Ramos (cell line): ENCODE measurements around the gene CTU1.

Experiments used
- in situ Hi-C: fragments of 300-500 bp; cut with MboI; formaldehyde crosslinking; loops from one replicate; pipeline ENCODE4 v1.14.3; 2022; ENCODE audit warnings: low sequenced_read_pairs; ENCODE audit not compliant: unreplicated experiment

CTU1 gene

GRCh38 chr19:51135986-51136762 is 28.0 kb upstream of the CTU1 start:
- in situ Hi-C loops, result no loop called here

DNA sequence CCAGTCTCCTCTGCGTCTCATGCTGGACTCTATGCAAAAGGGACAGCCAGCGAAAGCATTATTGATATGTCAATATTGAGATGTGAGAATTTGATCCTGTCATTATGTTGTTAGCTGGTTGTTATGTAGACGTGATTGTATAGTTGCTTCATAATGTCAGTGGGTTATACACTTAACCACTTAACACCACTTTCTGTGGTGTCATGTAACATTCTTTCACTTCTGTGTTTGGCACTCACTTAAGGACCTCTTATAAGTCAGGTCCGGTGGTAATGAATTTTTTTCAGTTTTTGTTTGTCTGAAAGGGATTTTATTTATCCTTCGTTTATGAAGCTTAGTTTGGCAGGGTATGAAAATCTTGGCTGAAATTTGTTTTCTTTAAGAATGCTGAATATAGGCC is 26.8 kb upstream of the CTU1 start:
- in situ Hi-C loops, result no loop called here

DNA sequence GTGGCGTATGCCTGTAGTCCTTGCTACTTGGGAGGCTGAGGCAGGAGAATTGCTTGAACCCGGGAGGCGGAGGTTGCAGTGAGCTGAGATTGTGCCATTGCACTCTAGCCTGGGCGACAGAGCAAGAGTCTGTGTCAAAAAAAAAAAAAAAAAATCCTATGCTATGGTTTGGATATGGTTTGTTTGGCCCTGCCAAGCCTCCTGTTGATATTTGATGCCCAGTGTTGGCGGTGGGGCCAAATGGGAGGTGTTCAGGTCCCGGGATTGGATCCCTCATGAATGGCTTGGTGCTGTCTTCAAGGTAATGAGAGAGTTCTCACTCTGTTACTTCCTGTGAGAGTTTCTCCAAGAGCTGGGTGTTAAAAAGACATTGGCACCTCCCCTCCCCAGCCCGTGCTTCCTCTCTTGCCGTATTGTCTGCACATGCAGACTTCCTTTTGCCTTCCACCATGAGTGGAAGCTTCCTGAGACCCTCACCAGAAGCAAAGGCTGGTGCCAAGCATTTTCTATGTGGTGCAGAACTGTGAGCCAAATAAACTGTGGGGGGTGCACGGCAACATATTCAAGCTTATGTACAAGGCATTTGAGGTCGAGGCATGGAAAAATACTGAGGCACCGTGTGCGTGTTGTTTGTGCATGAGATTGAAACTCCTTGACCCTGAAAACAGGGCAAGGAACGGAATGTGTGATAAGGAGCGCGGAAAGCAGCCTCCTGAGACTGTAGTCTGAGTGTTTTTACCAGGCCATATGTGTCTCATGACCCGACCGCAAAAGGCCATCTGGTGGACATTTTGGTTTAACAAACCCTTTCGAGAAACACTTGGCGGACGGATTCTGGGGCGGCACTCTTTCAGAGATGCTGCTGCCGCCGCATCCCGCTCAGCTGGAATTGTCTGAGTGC is 23.8 kb upstream of the CTU1 start:
- in situ Hi-C loops, result no loop called here

DNA sequence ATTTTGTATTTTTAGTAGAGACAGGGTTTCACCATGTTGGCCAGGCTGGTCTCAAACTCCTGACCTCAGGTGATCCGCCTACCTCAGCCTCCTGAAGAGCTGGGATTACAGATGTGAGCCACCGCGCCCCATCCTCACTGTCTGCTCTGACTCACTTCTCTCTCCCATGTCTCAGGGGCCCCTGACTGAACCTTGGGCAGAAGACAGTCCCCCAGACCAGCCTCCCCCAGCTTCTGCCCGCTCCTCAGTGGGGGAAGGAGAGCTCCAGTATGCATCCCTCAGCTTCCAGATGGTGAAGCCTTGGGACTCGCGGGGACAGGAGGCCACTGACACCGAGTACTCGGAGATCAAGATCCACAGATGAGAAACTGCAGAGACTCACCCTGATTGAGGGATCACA is 21.5 kb upstream of the CTU1 start:
- in situ Hi-C loops, result no loop called here

GRCh38 chr19:51128227-51128626 is 20.0 kb upstream of the CTU1 start:
- in situ Hi-C loops, result no loop called here

DNA sequence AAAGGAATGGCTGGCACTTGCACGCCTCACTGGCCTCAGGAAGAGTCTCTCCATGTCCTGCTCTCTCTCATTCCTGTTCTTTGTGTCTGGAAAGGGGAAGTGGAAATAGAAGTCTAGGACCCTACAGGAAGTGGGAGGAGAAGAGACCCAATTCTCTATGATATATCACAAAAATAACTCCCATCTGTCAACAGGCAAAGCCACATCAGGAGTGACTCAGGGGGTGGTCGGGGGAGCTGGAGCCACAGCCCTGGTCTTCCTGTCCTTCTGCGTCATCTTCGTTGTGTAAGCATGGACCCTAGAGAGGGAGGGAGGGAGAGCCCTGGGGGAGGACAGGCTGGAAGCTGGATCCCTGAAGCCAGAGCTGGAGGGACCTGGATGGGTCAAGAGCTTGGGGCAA is 19.5 kb upstream of the CTU1 start:
- in situ Hi-C loops, result no loop called here

GRCh38 chr19:51127032-51127431 is 18.8 kb upstream of the CTU1 start:
- in situ Hi-C loops, result no loop called here

- in situ Hi-C loops, result no loop called here
Measured at GRCh38 chr19:51125421-51126075, 17.3 kb upstream of the CTU1 start.

DNA sequence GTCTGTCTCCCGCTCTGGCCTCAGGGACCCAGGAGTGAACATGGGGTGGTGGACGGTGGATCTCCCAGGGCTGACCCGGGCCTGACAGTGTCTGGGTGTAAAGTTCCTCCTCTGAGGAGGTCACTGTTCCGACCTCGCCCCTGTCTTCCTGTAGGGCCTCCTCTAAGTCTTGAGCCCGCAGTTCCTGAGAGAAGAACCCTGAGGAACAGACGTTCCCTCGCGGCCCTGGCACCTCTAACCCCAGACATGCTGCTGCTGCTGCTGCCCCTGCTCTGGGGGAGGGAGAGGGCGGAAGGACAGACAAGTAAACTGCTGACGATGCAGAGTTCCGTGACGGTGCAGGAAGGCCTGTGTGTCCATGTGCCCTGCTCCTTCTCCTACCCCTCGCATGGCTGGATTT is 16.5 kb upstream of the CTU1 start, which contains the start of gene SIGLEC9:
Gene SIGLEC9 (plus strand): TSS at position 178 of the 400 bp plus-strand sequence. CDS start 69 bp downstream, at position 247.
- in situ Hi-C loops, result no loop called here

DNA sequence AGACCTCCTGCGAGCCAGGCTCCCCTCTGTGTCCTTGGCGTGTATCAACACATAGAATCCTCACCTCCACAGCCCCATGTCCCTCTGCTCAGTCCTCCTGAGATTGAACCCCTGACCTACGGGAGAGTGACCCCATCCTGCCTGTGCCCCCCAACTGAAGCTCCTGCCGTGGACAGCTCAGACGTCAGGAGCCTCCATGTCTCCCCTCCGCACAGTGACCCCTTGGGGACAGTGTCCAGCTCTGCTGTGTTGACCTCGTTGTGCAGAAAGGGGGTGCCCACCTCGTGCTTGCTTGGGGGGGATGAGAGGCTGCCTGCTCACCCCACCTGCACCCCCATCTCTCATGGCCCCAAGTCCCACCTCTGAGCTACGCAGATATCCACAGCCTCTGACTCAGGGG is 16.0 kb upstream of the CTU1 start:
- in situ Hi-C loops, result no loop called here

- in situ Hi-C loops, result no loop called here
Measured at GRCh38 chr19:51123802-51124201, 15.6 kb upstream of the CTU1 start.

DNA sequence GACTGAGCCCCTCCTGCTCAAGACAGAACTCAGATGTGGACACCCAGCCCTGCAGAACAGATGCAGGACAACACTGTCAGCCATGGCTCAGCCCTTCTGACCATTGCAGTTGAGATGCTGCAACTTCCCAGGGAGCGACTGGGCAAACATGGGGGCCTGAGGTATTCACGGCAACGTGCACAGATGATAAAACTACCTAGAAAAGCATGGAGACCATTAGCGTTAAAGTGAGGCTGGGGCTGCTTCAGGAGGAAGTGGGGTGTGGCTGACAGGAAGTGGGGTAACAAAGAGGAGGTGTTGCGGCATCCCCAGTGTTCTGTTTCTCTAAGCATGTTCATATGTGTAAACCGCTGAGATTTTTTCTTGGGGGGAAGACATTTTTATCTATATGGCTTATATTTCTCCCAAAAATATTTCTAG is 15.2 kb upstream of the CTU1 start:
- in situ Hi-C loops, result no loop called here

DNA sequence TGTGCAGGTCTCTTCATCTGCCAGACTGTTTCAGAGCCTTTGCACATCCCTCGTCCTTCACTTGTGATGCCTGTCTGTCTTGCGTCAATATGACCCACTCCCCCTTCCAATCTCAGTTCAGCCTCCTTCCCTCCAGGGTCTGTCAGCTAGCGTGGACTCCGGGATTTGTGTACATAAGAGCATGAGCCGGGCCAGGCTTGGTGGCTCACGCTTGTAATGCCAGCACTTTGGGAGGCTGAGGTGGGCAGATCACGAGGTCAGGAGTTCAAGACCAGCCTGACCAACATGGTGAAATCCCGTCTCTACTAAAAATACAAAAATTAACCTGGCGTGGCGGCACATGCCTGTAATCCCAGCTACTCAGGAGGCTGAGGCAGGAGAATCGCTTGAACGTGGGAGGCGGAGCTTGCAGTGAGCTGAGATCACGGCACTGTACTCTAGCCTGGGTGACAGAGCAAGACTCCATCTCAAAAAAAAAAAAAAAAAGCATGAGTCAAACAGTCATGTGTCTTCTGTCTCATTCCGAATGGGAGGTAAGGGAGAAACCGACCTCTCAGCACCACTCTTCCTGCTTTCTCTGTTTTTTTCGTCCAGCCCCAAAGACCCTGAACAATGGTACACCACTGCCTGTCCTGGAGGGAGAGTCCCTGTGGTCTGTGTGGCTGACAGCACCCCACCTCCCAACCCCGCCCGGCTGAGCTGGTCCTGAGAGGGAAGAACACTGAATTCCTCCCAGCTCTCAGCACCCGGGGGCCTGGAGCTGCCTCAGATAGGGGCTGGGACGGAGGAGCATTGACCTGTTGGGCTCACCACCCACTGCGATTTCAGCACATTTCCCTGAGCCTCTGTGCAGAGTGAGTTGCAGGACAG is 14.1 kb upstream of the CTU1 start:
- in situ Hi-C loops, result no loop called here

DNA sequence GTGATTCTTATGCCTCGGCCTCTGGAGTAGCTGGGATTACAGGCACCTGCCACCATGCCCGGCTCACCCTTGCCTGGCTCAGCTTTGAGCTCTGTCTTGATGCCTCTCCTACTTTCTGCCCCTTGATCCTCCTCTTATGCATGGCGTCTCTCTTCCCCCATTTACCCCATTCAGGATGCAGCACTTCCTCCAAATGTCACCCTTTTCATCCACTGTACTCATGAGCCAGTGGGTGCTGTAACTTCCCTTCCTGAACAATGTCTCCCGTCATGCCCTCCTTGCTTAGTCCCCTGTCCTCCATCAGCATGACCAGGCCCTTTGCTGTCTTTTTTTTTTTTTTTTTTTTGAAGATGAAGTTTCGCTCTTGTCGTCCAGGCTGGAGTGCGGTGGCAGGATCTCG is 13.0 kb upstream of the CTU1 start:
- in situ Hi-C loops, result no loop called here

- in situ Hi-C loops, result no loop called here
Measured at GRCh38 chr19:51120160-51120559, 12.0 kb upstream of the CTU1 start.

GRCh38 chr19:51119611-51120010 is 11.4 kb upstream of the CTU1 start:
- in situ Hi-C loops, result no loop called here

- in situ Hi-C loops, result no loop called here
Measured at GRCh38 chr19:51119101-51119500, 10.9 kb upstream of the CTU1 start.

DNA sequence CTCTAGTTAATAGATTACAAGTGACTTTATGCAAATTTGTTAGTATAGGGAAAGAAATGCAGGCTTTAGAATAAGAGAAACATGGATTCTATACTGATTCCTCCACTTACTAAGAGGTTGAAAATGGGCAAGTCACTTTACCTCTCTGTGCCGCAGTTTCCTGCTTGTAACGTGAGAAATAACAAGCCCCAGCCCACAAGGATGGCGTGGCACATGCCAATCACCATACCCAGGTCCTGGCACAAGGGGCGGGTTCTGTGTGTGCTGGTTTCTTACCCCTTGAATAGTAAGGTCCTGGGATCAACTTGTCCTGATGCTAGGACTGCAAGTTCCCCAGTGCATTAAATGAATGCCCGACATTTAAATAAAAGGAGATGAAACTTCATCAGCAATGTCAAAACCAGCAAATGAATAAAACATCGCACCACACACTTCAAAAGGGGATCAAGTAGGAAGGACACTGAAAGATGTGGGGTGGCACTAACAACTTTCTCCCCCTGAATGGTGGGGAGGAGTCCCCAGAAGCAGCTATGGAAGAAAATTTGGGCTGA is 8.6 kb upstream of the CTU1 start:
- in situ Hi-C loops, result no loop called here

- in situ Hi-C loops, result no loop called here
Measured at GRCh38 chr19:51114087-51114729, 6.0 kb upstream of the CTU1 start.
